SK-N-MC (cell line): Measurements from ENCODE around the gene FXR2.

Experiments
- DNase-seq: peaks from one replicate; pipeline ENCODE4 v3.0.0-alpha.2; 2011; ENCODE audit warnings: low read depth, low spot score
- H3K27ac ChIP-seq: fragments of 200-600 bp; sonication (generic); 2 replicates; pipeline ENCODE4 v1.5.1; 2016; ENCODE audit warnings: mixed run types
- H3K36me3 ChIP-seq: fragments of 200-600 bp; sonication (generic); 2 replicates; pipeline ENCODE4 v1.6.1; 2017; ENCODE audit warnings: antibody characterized with exemption, low read length, mixed read lengths; ENCODE audit not compliant: insufficient read depth
- H3K4me3 ChIP-seq: fragments of 200-600 bp; sonication (generic); 2 replicates; pipeline ENCODE4 v1.5.1; 2016
- H3K9ac ChIP-seq: fragments of 200-600 bp; sonication (generic); 2 replicates; pipeline ENCODE4 v1.8.0; 2017; ENCODE audit warnings: mixed run types, mixed read lengths; ENCODE audit not compliant: insufficient read length
- H3K9me3 ChIP-seq: fragments of 200-600 bp; sonication (generic); 2 replicates; pipeline ENCODE4 v1.6.1; 2017; ENCODE audit warnings: low read depth, mild to moderate bottlenecking, antibody characterized with exemption, low read length, moderate library complexity, mixed read lengths
- EZH2 ChIP-seq: fragments of 200-600 bp; sonication (generic); IDR thresholded peaks from one replicate; pipeline ENCODE4 v1.6.1; 2017; ENCODE audit warnings: antibody characterized with exemption
- FOXP2 ChIP-seq: optimal IDR thresholded peaks from 2 replicates; pipeline ENCODE3; 2011; ENCODE audit warnings: mild to moderate bottlenecking, moderate library complexity; ENCODE audit not compliant: insufficient read depth; ENCODE audit errors: extremely low read length, control extremely low read depth
- POLR2AphosphoS5 ChIP-seq: IDR thresholded peaks from 2 replicates; pipeline ENCODE4 v1.6.1; 2012; ENCODE audit warnings: mild to moderate bottlenecking, low read depth, low read length, borderline replicate concordance

FXR2 gene

GRCh38 chr17:7555320-7555948, 59.3 kb downstream of the FXR2 start:
- Histone ChIP-seq H3K4me3 (no peak overlapping the region), H3K9me3 (no peaks in the 10 kb centered on the region), H3K9ac (no peak overlapping the region), H3K36me3 (no peaks in the 10 kb centered on the region), H3K27ac (no peak overlapping the region)
- TF ChIP-seq FOXP2: no peak
- TF ChIP-seq EZH2: no peak
- TF ChIP-seq POLR2AphosphoS5: no peak
- DNase-seq: no peak

- Histone ChIP-seq H3K27ac (no peak overlapping the region), H3K4me3 (no peak overlapping the region), H3K36me3 (no peaks in the 10 kb centered on the region), H3K9me3 (no peaks in the 10 kb centered on the region), H3K9ac (no peak overlapping the region)
- TF ChIP-seq FOXP2: no peak
- no peak for TF ChIP-seq EZH2
- no peak for TF ChIP-seq POLR2AphosphoS5
- DNase-seq: no peak
Observed at GRCh38 chr17:7553356-7553755, 61.3 kb downstream of the FXR2 start.

- Histone ChIP-seq H3K4me3 (no peak overlapping the region), H3K9ac (no peak overlapping the region), H3K36me3 (no peaks in the 10 kb centered on the region), H3K27ac (no peak overlapping the region), H3K9me3 (no peaks in the 10 kb centered on the region)
- no peak for DNase-seq
- TF ChIP-seq EZH2 (no peak), FOXP2 (no peak), POLR2AphosphoS5 (no peak)
Observed at GRCh38 chr17:7552621-7553051, 62.1 kb downstream of the FXR2 start.

- Histone ChIP-seq H3K9me3 (no peaks in the 10 kb centered on the region), H3K4me3 (no peak overlapping the region), H3K9ac (no peak overlapping the region), H3K36me3 (no peaks in the 10 kb centered on the region), H3K27ac (no peak overlapping the region)
- TF ChIP-seq FOXP2: no peak
- no peak for TF ChIP-seq POLR2AphosphoS5
- TF ChIP-seq EZH2: no peak
- DNase-seq: no peak
Observed at GRCh38 chr17:7551396-7551795, 63.3 kb downstream of the FXR2 start.

- TF ChIP-seq FOXP2: no peak
- TF ChIP-seq POLR2AphosphoS5: no peak
- no peak for TF ChIP-seq EZH2
- no peak overlapping the region for H3K27ac ChIP-seq
- no peaks in the 10 kb centered on the region for H3K36me3 ChIP-seq
- DNase-seq: no peak
- H3K9ac ChIP-seq: no peak overlapping the region
- H3K9me3 ChIP-seq: no peaks in the 10 kb centered on the region
- H3K4me3 ChIP-seq: no peak overlapping the region
Observed at GRCh38 chr17:7550344-7550743, 64.4 kb downstream of the FXR2 start.

- Histone ChIP-seq H3K9me3 (no peaks in the 10 kb centered on the region), H3K9ac (no peak overlapping the region), H3K4me3 (no peak overlapping the region), H3K27ac (no peak overlapping the region), H3K36me3 (no peaks in the 10 kb centered on the region)
- TF ChIP-seq FOXP2 (no peak), EZH2 (no peak), POLR2AphosphoS5 (no peak)
- DNase-seq: no peak
Observed at GRCh38 chr17:7549401-7550055, 65.2 kb downstream of the FXR2 start.

- Histone ChIP-seq H3K36me3 (no peaks in the 10 kb centered on the region), H3K4me3 (no peak within 1 kb of the TSS), H3K9ac (no peak within 1 kb of the TSS), H3K27ac (no peak within 1 kb of the TSS), H3K9me3 (no peaks in the 10 kb centered on the region)
- no peak for TF ChIP-seq POLR2AphosphoS5
- no peak for TF ChIP-seq EZH2
- no peak for TF ChIP-seq FOXP2
- no peak for DNase-seq
Observed at GRCh38 chr17:7548585-7549400, 65.9 kb downstream of the FXR2 start, which contains the start of gene TNFSF12. Gene TNFSF12, plus strand, starts transcription at chr17:7549058. Its CDS starts 96 bp downstream, at chr17:7549154.

GRCh38 chr17:7544911-7545310, 69.8 kb downstream of the FXR2 start:
- no peak overlapping the region for H3K9ac ChIP-seq
- TF ChIP-seq EZH2: no peak
- TF ChIP-seq FOXP2: no peak
- TF ChIP-seq POLR2AphosphoS5: no peak
- DNase-seq: no peak
- no peak overlapping the region for H3K4me3 ChIP-seq
- H3K27ac ChIP-seq: no peak overlapping the region
- H3K9me3 ChIP-seq: no peaks in the 10 kb centered on the region
- H3K36me3 ChIP-seq: no peaks in the 10 kb centered on the region
